HEK293 (cell line): ENCODE measurements around the gene GPATCH3.

Experiments
- GLIS1 ChIP-seq: fragments of 450-650 bp; formaldehyde crosslinking; IDR thresholded peaks from 2 replicates; pipeline ENCODE4 v1.5.1; 2016; ENCODE audit warnings: missing biosample characterization, missing genetic modification characterization
- KLF1 ChIP-seq: fragments of 450-650 bp; formaldehyde crosslinking; IDR thresholded peaks from 2 replicates; pipeline ENCODE4 v1.5.1; 2016; ENCODE audit warnings: missing biosample characterization, missing genetic modification characterization
- KLF16 ChIP-seq: fragments of 450-650 bp; formaldehyde crosslinking; IDR thresholded peaks from 2 replicates; pipeline ENCODE4 v1.5.1; 2017; ENCODE audit warnings: missing biosample characterization, missing genetic modification characterization
- OSR2 ChIP-seq: fragments of 450-650 bp; formaldehyde crosslinking; IDR thresholded peaks from 2 replicates; pipeline ENCODE4 v1.5.1; 2016; ENCODE audit warnings: missing biosample characterization, missing genetic modification characterization
- SP2 ChIP-seq: fragments of 450-650 bp; formaldehyde crosslinking; IDR thresholded peaks from 2 replicates; pipeline ENCODE4 v1.5.1; 2016; ENCODE audit warnings: missing biosample characterization, missing genetic modification characterization
- ZBTB26 ChIP-seq: fragments of 450-650 bp; formaldehyde crosslinking; optimal IDR thresholded peaks from 2 replicates; pipeline ENCODE3; 2016; ENCODE audit warnings: missing biosample characterization, mild to moderate bottlenecking, missing genetic modification characterization
- ZNF146 ChIP-seq: fragments of 450-650 bp; formaldehyde crosslinking; IDR thresholded peaks from 2 replicates; pipeline ENCODE4 v1.5.1; 2016; ENCODE audit warnings: missing biosample characterization, missing genetic modification characterization
- ZNF174 ChIP-seq: fragments of 450-650 bp; formaldehyde crosslinking; IDR thresholded peaks from 2 replicates; pipeline ENCODE4 v1.5.0; 2017; ENCODE audit warnings: missing biosample characterization, mild to moderate bottlenecking, missing genetic modification characterization
- ZNF2 ChIP-seq: fragments of 450-650 bp; formaldehyde crosslinking; IDR thresholded peaks from 2 replicates; pipeline ENCODE4 v1.5.1; 2016; ENCODE audit warnings: missing biosample characterization, missing genetic modification characterization
- ZNF24 ChIP-seq: fragments of 450-650 bp; formaldehyde crosslinking; IDR thresholded peaks from 2 replicates; pipeline ENCODE4 v1.5.1; 2016; ENCODE audit warnings: missing biosample characterization, missing genetic modification characterization
- ZNF324 ChIP-seq: fragments of 450-650 bp; formaldehyde crosslinking; IDR thresholded peaks from 2 replicates; pipeline ENCODE4 v1.5.1; 2016; ENCODE audit warnings: missing biosample characterization, missing genetic modification characterization
- ZNF404 ChIP-seq: fragments of 450-650 bp; formaldehyde crosslinking; IDR thresholded peaks from 2 replicates; pipeline ENCODE4 v1.5.1; 2017; ENCODE audit warnings: missing biosample characterization, missing genetic modification characterization
- ZNF48 ChIP-seq: fragments of 450-650 bp; formaldehyde crosslinking; IDR thresholded peaks from 2 replicates; pipeline ENCODE4 v1.5.1; 2016; ENCODE audit warnings: missing biosample characterization, missing genetic modification characterization
- ZNF501 ChIP-seq: fragments of 450-650 bp; formaldehyde crosslinking; IDR thresholded peaks from 2 replicates; pipeline ENCODE4 v1.5.1; 2016; ENCODE audit warnings: missing biosample characterization, missing genetic modification characterization
- ZNF529 ChIP-seq: fragments of 450-650 bp; formaldehyde crosslinking; IDR thresholded peaks from 2 replicates; pipeline ENCODE4 v1.5.1; 2017; ENCODE audit warnings: missing genetic modification characterization, missing biosample characterization; ENCODE audit not compliant: insufficient replicate concordance
- ZNF544 ChIP-seq: fragments of 450-650 bp; formaldehyde crosslinking; IDR thresholded peaks from 2 replicates; pipeline ENCODE4 v1.5.0; 2017; ENCODE audit warnings: missing biosample characterization, missing genetic modification characterization
- ZNF623 ChIP-seq: fragments of 450-650 bp; formaldehyde crosslinking; IDR thresholded peaks from 2 replicates; pipeline ENCODE4 v1.5.1; 2016; ENCODE audit warnings: missing biosample characterization, missing genetic modification characterization
- ZNF629 ChIP-seq: fragments of 450-650 bp; formaldehyde crosslinking; IDR thresholded peaks from 2 replicates; pipeline ENCODE4 v1.5.1; 2017; ENCODE audit warnings: missing biosample characterization, missing genetic modification characterization
- ZNF658 ChIP-seq: fragments of 450-650 bp; formaldehyde crosslinking; IDR thresholded peaks from 2 replicates; pipeline ENCODE4; 2016; ENCODE audit warnings: missing biosample characterization, missing genetic modification characterization
- ZNF677 ChIP-seq: fragments of 450-650 bp; IDR thresholded peaks from 2 replicates; pipeline ENCODE4 v1.5.0; 2018; ENCODE audit warnings: missing biosample characterization, mild to moderate bottlenecking, missing genetic modification characterization, moderate library complexity
- ZNF76 ChIP-seq: fragments of 450-650 bp; formaldehyde crosslinking; IDR thresholded peaks from 2 replicates; pipeline ENCODE4; 2016; ENCODE audit warnings: low read depth, missing biosample characterization, missing genetic modification characterization, borderline replicate concordance
- ZNF785 ChIP-seq: fragments of 450-650 bp; formaldehyde crosslinking; IDR thresholded peaks from 2 replicates; pipeline ENCODE4 v1.5.1; 2016; ENCODE audit warnings: missing biosample characterization, missing genetic modification characterization
- ZNF791 ChIP-seq: fragments of 450-650 bp; formaldehyde crosslinking; IDR thresholded peaks from 2 replicates; pipeline ENCODE4 v1.5.1; 2016; ENCODE audit warnings: missing biosample characterization, missing genetic modification characterization
- ZNF830 ChIP-seq: fragments of 450-650 bp; IDR thresholded peaks from 2 replicates; pipeline ENCODE4 v1.5.0; 2018; ENCODE audit warnings: missing biosample characterization, missing genetic modification characterization, low read depth, mild to moderate bottlenecking, moderate library complexity
- ZNF843 ChIP-seq: fragments of 450-650 bp; formaldehyde crosslinking; IDR thresholded peaks from 2 replicates; pipeline ENCODE4 v1.5.1; 2016; ENCODE audit warnings: missing biosample characterization, missing genetic modification characterization
- TF ChIP-seq, protein P1 (sequence below): fragments of 450-650 bp; formaldehyde crosslinking; conservative IDR thresholded peaks from 2 replicates; pipeline ENCODE4 v1.5.1; 2016; ENCODE audit warnings: low read depth, missing biosample characterization, missing genetic modification characterization
- TF ChIP-seq, protein P2 (sequence below): fragments of 450-650 bp; formaldehyde crosslinking; conservative IDR thresholded peaks from 2 replicates; pipeline ENCODE4 v1.5.1; 2016; ENCODE audit warnings: low read depth, missing biosample characterization, missing genetic modification characterization
- TF ChIP-seq, protein P3 (sequence below): fragments of 450-650 bp; formaldehyde crosslinking; IDR thresholded peaks from 2 replicates; pipeline ENCODE4 v1.5.1; 2016; ENCODE audit warnings: missing biosample characterization, missing genetic modification characterization
- TF ChIP-seq, protein P4 (sequence below): sonication (generic); formaldehyde crosslinking; IDR thresholded peaks from 2 replicates; pipeline ENCODE4 v1.8.1; 2022; ENCODE audit warnings: mild to moderate bottlenecking, moderate library complexity, missing genetic modification reagents

GPATCH3 gene

DNA sequence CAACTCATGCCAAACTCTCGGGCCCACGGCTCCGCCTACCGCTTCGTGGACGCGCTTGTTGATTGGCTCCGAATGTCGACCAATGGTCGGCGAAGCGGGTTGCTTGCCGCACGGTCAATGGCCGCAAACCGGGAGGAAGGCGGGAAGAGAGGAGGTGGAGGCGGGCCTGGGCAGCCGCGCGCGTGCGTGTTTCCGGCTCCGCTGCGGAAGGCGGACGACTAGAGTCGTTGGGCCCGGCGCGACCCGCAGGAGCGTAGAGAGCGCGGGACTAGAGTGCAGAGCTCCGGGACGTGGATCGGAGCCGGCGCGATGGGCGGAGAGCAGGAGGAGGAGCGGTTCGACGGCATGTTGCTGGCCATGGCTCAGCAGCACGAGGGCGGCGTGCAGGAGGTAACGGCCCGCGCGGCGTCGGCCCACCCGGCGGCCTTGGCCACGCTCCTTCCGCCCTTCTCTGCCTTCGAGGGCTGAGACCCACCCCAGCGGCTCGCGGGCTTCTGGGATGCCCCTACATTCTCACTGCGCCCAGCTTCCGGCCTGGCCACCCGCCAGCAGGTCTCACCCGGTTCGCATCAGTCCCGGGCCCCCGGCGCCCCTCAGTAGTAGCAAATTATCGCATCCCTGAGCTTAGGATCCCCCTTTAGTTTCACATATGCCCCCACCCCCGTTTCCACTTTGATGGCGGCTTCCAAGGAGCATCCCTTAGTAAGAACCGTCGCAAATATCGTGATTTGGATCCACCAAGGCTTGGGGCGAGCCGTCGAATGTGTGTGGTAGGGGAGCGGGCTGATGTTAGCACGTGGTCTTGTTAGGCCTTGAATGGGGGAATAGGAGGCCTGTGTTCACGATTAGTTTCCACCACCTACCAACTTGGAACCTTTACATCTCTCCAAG is 21.5 kb upstream of the GPATCH3 start, which contains the start of gene NUDC (continued):
- TF ChIP-seq OSR2 (tag by site-specific recombination) (no peak), ZNF791 (tag by site-specific recombination) (no peak), ZNF404 (tag by site-specific recombination) (no peak), ZNF48 (tag by site-specific recombination) (no peak), SP2 (tag by site-specific recombination) (peak; percentile 99), KLF1 (tag by site-specific recombination) (peak; percentile 42; the same call in 1 of the 2 replicates), ZNF658 (tag by site-specific recombination) (no peak), ZNF76 (tag by site-specific recombination) (peak; percentile 96), ZNF324 (tag by site-specific recombination) (peak; percentile 43; the same call in 1 of the 2 replicates), ZNF174 (tag by site-specific recombination) (no peak), GLIS1 (tag by site-specific recombination) (peak; percentile 6; the same call in 1 of the 2 replicates), ZNF544 (no peak), ZNF785 (0 out of 2 replicates have a peak, but pooled peaks have one; percentile 45), KLF16 (tag by site-specific recombination) (peak; percentile 93), ZNF677 (tag by site-specific recombination) (no peak), ZNF629 (tag by site-specific recombination) (peak; percentile 49; the same call in 1 of the 2 replicates), ZNF843 (peak; percentile 67), ZNF2 (peak; percentile 68; the same call in 1 of the 2 replicates), ZNF24 (tag by site-specific recombination) (peak; percentile 57; the same call in 1 of the 2 replicates), ZNF529 (tag by site-specific recombination) (no peak), ZNF623 (tag by site-specific recombination) (no peak), ZNF146 (tag by site-specific recombination) (no peak), ZNF830 (no peak), ZBTB26 (peak; percentile 99), ZNF501 (peak; percentile 95)
- TF ChIP-seq, protein P1, sequence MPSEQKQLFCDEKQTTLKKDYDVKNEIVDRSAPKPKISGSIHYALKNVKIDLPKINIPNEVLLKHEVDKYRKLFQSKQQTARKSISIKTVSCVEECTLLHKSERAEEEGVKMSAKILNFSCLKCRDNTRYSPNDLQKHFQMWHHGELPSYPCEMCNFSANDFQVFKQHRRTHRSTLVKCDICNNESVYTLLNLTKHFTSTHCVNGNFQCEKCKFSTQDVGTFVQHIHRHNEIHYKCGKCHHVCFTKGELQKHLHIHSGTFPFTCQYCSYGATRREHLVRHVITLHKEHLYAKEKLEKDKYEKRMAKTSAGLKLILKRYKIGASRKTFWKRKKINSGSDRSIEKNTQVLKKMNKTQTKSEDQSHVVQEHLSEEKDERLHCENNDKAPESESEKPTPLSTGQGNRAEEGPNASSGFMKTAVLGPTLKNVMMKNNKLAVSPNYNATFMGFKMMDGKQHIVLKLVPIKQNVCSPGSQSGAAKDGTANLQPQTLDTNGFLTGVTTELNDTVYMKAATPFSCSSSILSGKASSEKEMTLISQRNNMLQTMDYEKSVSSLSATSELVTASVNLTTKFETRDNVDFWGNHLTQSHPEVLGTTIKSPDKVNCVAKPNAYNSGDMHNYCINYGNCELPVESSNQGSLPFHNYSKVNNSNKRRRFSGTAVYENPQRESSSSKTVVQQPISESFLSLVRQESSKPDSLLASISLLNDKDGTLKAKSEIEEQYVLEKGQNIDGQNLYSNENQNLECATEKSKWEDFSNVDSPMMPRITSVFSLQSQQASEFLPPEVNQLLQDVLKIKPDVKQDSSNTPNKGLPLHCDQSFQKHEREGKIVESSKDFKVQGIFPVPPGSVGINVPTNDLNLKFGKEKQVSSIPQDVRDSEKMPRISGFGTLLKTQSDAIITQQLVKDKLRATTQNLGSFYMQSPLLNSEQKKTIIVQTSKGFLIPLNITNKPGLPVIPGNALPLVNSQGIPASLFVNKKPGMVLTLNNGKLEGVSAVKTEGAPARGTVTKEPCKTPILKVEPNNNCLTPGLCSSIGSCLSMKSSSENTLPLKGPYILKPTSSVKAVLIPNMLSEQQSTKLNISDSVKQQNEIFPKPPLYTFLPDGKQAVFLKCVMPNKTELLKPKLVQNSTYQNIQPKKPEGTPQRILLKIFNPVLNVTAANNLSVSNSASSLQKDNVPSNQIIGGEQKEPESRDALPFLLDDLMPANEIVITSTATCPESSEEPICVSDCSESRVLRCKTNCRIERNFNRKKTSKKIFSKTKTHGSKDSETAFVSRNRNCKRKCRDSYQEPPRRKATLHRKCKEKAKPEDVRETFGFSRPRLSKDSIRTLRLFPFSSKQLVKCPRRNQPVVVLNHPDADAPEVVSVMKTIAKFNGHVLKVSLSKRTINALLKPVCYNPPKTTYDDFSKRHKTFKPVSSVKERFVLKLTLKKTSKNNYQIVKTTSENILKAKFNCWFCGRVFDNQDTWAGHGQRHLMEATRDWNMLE, result peak; percentile 43; the same call in 1 of the 2 replicates
- TF ChIP-seq, protein P2, sequence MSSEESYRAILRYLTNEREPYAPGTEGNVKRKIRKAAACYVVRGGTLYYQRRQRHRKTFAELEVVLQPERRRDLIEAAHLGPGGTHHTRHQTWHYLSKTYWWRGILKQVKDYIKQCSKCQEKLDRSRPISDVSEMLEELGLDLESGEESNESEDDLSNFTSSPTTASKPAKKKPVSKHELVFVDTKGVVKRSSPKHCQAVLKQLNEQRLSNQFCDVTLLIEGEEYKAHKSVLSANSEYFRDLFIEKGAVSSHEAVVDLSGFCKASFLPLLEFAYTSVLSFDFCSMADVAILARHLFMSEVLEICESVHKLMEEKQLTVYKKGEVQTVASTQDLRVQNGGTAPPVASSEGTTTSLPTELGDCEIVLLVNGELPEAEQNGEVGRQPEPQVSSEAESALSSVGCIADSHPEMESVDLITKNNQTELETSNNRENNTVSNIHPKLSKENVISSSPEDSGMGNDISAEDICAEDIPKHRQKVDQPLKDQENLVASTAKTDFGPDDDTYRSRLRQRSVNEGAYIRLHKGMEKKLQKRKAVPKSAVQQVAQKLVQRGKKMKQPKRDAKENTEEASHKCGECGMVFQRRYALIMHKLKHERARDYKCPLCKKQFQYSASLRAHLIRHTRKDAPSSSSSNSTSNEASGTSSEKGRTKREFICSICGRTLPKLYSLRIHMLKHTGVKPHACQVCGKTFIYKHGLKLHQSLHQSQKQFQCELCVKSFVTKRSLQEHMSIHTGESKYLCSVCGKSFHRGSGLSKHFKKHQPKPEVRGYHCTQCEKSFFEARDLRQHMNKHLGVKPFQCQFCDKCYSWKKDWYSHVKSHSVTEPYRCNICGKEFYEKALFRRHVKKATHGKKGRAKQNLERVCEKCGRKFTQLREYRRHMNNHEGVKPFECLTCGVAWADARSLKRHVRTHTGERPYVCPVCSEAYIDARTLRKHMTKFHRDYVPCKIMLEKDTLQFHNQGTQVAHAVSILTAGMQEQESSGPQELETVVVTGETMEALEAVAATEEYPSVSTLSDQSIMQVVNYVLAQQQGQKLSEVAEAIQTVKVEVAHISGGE, result peak; percentile 92
- TF ChIP-seq, protein P3, sequence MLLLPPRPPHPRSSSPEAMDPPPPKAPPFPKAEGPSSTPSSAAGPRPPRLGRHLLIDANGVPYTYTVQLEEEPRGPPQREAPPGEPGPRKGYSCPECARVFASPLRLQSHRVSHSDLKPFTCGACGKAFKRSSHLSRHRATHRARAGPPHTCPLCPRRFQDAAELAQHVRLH, result no peak
- TF ChIP-seq, protein P4, sequence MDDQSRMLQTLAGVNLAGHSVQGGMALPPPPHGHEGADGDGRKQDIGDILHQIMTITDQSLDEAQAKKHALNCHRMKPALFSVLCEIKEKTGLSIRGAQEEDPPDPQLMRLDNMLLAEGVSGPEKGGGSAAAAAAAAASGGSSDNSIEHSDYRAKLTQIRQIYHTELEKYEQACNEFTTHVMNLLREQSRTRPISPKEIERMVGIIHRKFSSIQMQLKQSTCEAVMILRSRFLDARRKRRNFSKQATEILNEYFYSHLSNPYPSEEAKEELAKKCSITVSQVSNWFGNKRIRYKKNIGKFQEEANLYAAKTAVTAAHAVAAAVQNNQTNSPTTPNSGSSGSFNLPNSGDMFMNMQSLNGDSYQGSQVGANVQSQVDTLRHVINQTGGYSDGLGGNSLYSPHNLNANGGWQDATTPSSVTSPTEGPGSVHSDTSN (CRISPR knock-in tag), result peak; percentile 75; the same call in 1 of the 2 replicates
